B cell (primary cell): Measurements from ENCODE around the gene UBE2Q1. TPM values are rescaled to one million over a fixed set of nuclear protein-coding genes. Genes with fewer than 3 reads are reported as not detected.

Experiments
- ATAC-seq: fragments of 200-7000 bp; cut with Tn5 transposase; one replicate; pipeline ENCODE4 v1.10.0; 2021; ENCODE audit warnings: low read depth, mild to moderate bottlenecking, moderate number of reproducible peaks, moderate library complexity
- CTCF ChIA-PET: fragments of 350-600 bp; sonication (Branson Sonifier 250); formaldehyde crosslinking; loops from one replicate; lab custom pipeline; 2021; ENCODE audit warnings: antibody characterized with exemption, inconsistent platforms; lab: Charles Lee
- POLR2A ChIA-PET: fragments of 350-600 bp; sonication (Branson Sonifier 250); formaldehyde crosslinking; loops from one replicate; lab custom pipeline; 2021; ENCODE audit warnings: antibody characterized with exemption; lab: Charles Lee
- DNase-seq: peaks from one replicate; pipeline ENCODE4 v3.0.0; 2013
- H2AFZ ChIP-seq: 2 replicates; pipeline ENCODE4 v1.6.1; 2012; ENCODE audit warnings: mild to moderate bottlenecking, low read depth, low read length; ENCODE audit not compliant: insufficient read depth, poor library complexity, severe bottlenecking
- H3K27ac ChIP-seq, 2 donors: 1 replicate in 1 of 2; 2 replicates in 1 of 2; pipeline ENCODE4 v1.5.1; 2012 to 2013; ENCODE audit warnings: low read length in 2 of 2, mild to moderate bottlenecking in 2 of 2, moderate library complexity in 1 of 2
- H3K27me3 ChIP-seq, 4 experiments: fragments of 200-600 bp in 1 of 4; sonication (generic) in 1 of 4; replicated peaks in 1 of 4; 1 replicate in 2 of 4; 2 replicates in 2 of 4; pipeline versions ENCODE4 v1.6.1 to v1.7.0; 2013 to 2016; ENCODE audit warnings: low read length in 3 of 4, mild to moderate bottlenecking in 2 of 4, mixed read lengths in 1 of 4, moderate library complexity in 1 of 4; ENCODE audit not compliant: insufficient read depth in 4 of 4, control insufficient read depth in 3 of 4; ENCODE audit errors: control extremely low read depth in 1 of 4
- H3K36me3 ChIP-seq, 2 experiments: replicated peaks in 1 of 2; 1 replicate in 1 of 2; 2 replicates in 1 of 2; pipeline versions ENCODE4 v1.6.1 to v1.7.1; 2013; ENCODE audit warnings: low read length in 1 of 2; ENCODE audit not compliant: insufficient read depth in 2 of 2, control insufficient read depth in 1 of 2; ENCODE audit errors: control extremely low read depth in 1 of 2, extremely low read depth in 1 of 2
- H3K4me1 ChIP-seq, 2 donors: fragments of 200-600 bp in 1 of 2; sonication (generic) in 1 of 2; 1 replicate in 1 of 2; 2 replicates in 1 of 2; pipeline versions ENCODE4 v1.5.1 to v1.6.1; 2013 to 2017; ENCODE audit warnings: low read length in 2 of 2; ENCODE audit not compliant: control insufficient read depth in 2 of 2, insufficient read depth in 2 of 2
- H3K4me2 ChIP-seq: replicated peaks from 2 replicates; pipeline ENCODE3; 2012; ENCODE audit warnings: mild to moderate bottlenecking, low read depth, low read length; ENCODE audit not compliant: poor library complexity, severe bottlenecking
- H3K4me3 ChIP-seq, 5 experiments: fragments of 200-600 bp in 1 of 5; sonication (generic) in 1 of 5; 1 replicate in 3 of 5; 2 replicates in 2 of 5; pipeline versions ENCODE4 v1.5.1 to v1.7.0; 2011 to 2016; ENCODE audit warnings: low read length in 4 of 5, mild to moderate bottlenecking in 4 of 5, low read depth in 2 of 5, control low read depth in 1 of 5, moderate library complexity in 1 of 5; ENCODE audit not compliant: insufficient read depth in 1 of 5; ENCODE audit errors: control extremely low read depth in 1 of 5, extremely low read depth in 1 of 5
- H3K79me2 ChIP-seq: fragments of 200-600 bp; sonication (generic); one replicate; pipeline ENCODE4 v1.6.0; 2016; ENCODE audit warnings: low read length; ENCODE audit not compliant: control insufficient read depth, insufficient read depth
- H3K9ac ChIP-seq: fragments of 200-600 bp; sonication (generic); 2 replicates; pipeline ENCODE4 v1.6.1; 2017; ENCODE audit warnings: mild to moderate bottlenecking, low read length, moderate library complexity
- H3K9me3 ChIP-seq, 3 donors: one replicate each; pipeline versions ENCODE4 v1.6.1 to v1.7.1; 2013; ENCODE audit warnings: low read length in 2 of 3; ENCODE audit not compliant: control insufficient read depth in 2 of 3, insufficient read depth in 1 of 3; ENCODE audit errors: control extremely low read depth in 1 of 3
- H4K20me1 ChIP-seq: 2 replicates; pipeline ENCODE4 v1.6.0; 2012; ENCODE audit warnings: mild to moderate bottlenecking, low read length; ENCODE audit not compliant: insufficient read depth, control insufficient read depth, poor library complexity, severe bottlenecking
- H3K27ac Mint-ChIP-seq: one replicate; pipeline ENCODE4 v1.8.0; 2021; ENCODE audit warnings: mixed read lengths
- H3K27me3 Mint-ChIP-seq: one replicate; pipeline ENCODE4 v1.8.0; 2021; ENCODE audit warnings: mixed read lengths
- H3K4me1 Mint-ChIP-seq: one replicate; pipeline ENCODE4 v1.8.0; 2021; ENCODE audit warnings: mixed read lengths
- H3K4me3 Mint-ChIP-seq: one replicate; pipeline ENCODE4 v1.8.0; 2021; ENCODE audit warnings: mixed read lengths
- H3K9me3 Mint-ChIP-seq: one replicate; pipeline ENCODE4 v1.8.0; 2022; ENCODE audit warnings: mixed read lengths; ENCODE audit not compliant: insufficient read depth
- CTCF ChIP-seq: fragments of 200-600 bp; IDR thresholded peaks from one replicate; pipeline ENCODE4 v1.8.0; 2022; ENCODE audit warnings: antibody characterized with exemption, mild to moderate bottlenecking
- EZH2 ChIP-seq: IDR thresholded peaks from 2 replicates; pipeline ENCODE4 v1.6.1; 2012; ENCODE audit warnings: borderline replicate concordance, low read depth, mild to moderate bottlenecking, moderate library complexity, low read length; ENCODE audit not compliant: insufficient read depth, poor library complexity, severe bottlenecking
- WGBS: methylation state at CpG from one replicate; pipeline ENCODE4 v1.1.5; 2013; ENCODE audit warnings: missing lambda C conversion rate; ENCODE audit not compliant: insufficient coverage; 5-methylcytosine and 5-hydroxymethylcytosine counted together
- intact Hi-C: fragments of 100-400 bp; cut with micrococcal nuclease; formaldehyde crosslinking; loops from one replicate; pipeline ENCODE4 v1.10.0; 2022
- polyA plus RNA-seq: library from polyadenylated mRNA; depleted of rRNA; stranded (reverse); fragments of >200 nt; gene quantifications from 2 replicates; pipeline ENCODE4 v1.2.3, GENCODE V29; 2012
- total RNA-seq, 2 donors: library from RNA; stranded (reverse); fragments of 120-200 nt in 1 of 2; gene quantifications; 1 replicate in 1 of 2; 2 replicates in 1 of 2; pipeline versions ENCODE4 v1.2.3 to v1.2.4, GENCODE V29; 2013 to 2022

UBE2Q1 gene
- total and polyA plus RNA-seq, 2 donors (not counting 1 experiment from before 2014, with no cell fraction given): 14.3 to 108 TPM

GRCh38 chr1:154581766-154582165 lies 23.3 kb upstream of the UBE2Q1 start:
- ChIA-PET POLR2A (no interaction called here), CTCF (interaction anchor here (2.9 kb wide), 1 partner anchor 22 kb away, joined by 13 read pairs; no protein-coding TSS in a partner anchor)
- Mint-ChIP-seq H3K4me3 (no peak overlapping the region), H3K9me3 (no peaks in the 10 kb centered on the region), H3K4me1 (peaks cover 16% of the 10 kb centered on the region), H3K27ac (no peak overlapping the region), H3K27me3 (no peaks in the 10 kb centered on the region)
- peaks cover 4 to 18% of the 10 kb centered on the region in 2 donors for H3K4me1 ChIP-seq
- H3K36me3 ChIP-seq: peaks cover 6 to 80% of the 10 kb centered on the region in 2 experiments
- no peak for ATAC-seq
- no peak for TF ChIP-seq CTCF
- no peak for TF ChIP-seq EZH2
- no peak overlapping the region for H3K9ac ChIP-seq
- H2AFZ ChIP-seq: no peak overlapping the region
- no peak overlapping the region for H3K4me2 ChIP-seq
- 100% methylated on average over 2 of the region's 3 CpGs for WGBS
- H3K79me2 ChIP-seq: no peaks in the 10 kb centered on the region
- H3K27ac ChIP-seq: no peak overlapping the region
- intact Hi-C loops: no loop called here
- no peaks in the 10 kb centered on the region for H3K27me3 ChIP-seq
- H3K4me3 ChIP-seq: no peak overlapping the region
- no peak for DNase-seq
- no peaks in the 10 kb centered on the region for H3K9me3 ChIP-seq
- peaks cover 15% of the 10 kb centered on the region for H4K20me1 ChIP-seq

GRCh38 chr1:154579374-154579773 lies 20.9 kb upstream of the UBE2Q1 start:
- H3K4me1 ChIP-seq: peaks cover 0 to 6% of the 10 kb centered on the region in 2 donors
- no peak overlapping the region for H3K4me3 ChIP-seq
- H3K9me3 Mint-ChIP-seq: no peaks in the 10 kb centered on the region
- peaks cover 5% of the 10 kb centered on the region for H3K4me1 Mint-ChIP-seq
- H3K27me3 Mint-ChIP-seq: no peaks in the 10 kb centered on the region
- H3K27me3 ChIP-seq: no peaks in the 10 kb centered on the region
- H3K9me3 ChIP-seq: no peaks in the 10 kb centered on the region
- H3K4me3 Mint-ChIP-seq: no peak overlapping the region
- peaks cover 5 to 56% of the 10 kb centered on the region in 2 experiments for H3K36me3 ChIP-seq
- ChIA-PET POLR2A (no interaction called here), CTCF (interaction anchor here (2.9 kb wide), 1 partner anchor 20 kb away, joined by 13 read pairs; no protein-coding TSS in a partner anchor)
- no peak overlapping the region for H2AFZ ChIP-seq
- H3K27ac ChIP-seq: no peak overlapping the region
- H3K4me2 ChIP-seq: no peak overlapping the region
- intact Hi-C loops: no loop called here
- DNase-seq (no peak), ATAC-seq (no peak)
- H4K20me1 ChIP-seq: peaks cover 15% of the 10 kb centered on the region
- WGBS: 98% methylated on average over 8 of the region's 8 CpGs
- H3K9ac ChIP-seq: no peak overlapping the region
- H3K79me2 ChIP-seq: no peaks in the 10 kb centered on the region
- no peak overlapping the region for H3K27ac Mint-ChIP-seq
- TF ChIP-seq CTCF: no peak
- TF ChIP-seq EZH2: no peak
